B cell (primary cell): ENCODE data around the gene CNTNAP2. TPM values are rescaled to one million over a fixed set of nuclear protein-coding genes. Genes with fewer than 3 reads are reported as not detected.

Source experiments
- ATAC-seq: fragments of 200-7000 bp; cut with Tn5 transposase; one replicate; pipeline ENCODE4 v1.10.0; 2021; ENCODE audit warnings: low read depth, mild to moderate bottlenecking, moderate number of reproducible peaks, moderate library complexity
- CTCF ChIA-PET: fragments of 350-600 bp; sonication (Branson Sonifier 250); formaldehyde crosslinking; loops from one replicate; lab custom pipeline; 2021; ENCODE audit warnings: antibody characterized with exemption, inconsistent platforms; lab: Charles Lee
- POLR2A ChIA-PET: fragments of 350-600 bp; sonication (Branson Sonifier 250); formaldehyde crosslinking; loops from one replicate; lab custom pipeline; 2021; ENCODE audit warnings: antibody characterized with exemption; lab: Charles Lee
- DNase-seq: peaks from one replicate; pipeline ENCODE4 v3.0.0; 2013
- H2AFZ ChIP-seq: 2 replicates; pipeline ENCODE4 v1.6.1; 2012; ENCODE audit warnings: mild to moderate bottlenecking, low read depth, low read length; ENCODE audit not compliant: insufficient read depth, poor library complexity, severe bottlenecking
- H3K27ac ChIP-seq, 2 donors: 1 replicate in 1 of 2; 2 replicates in 1 of 2; pipeline ENCODE4 v1.5.1; 2012 to 2013; ENCODE audit warnings: low read length in 2 of 2, mild to moderate bottlenecking in 2 of 2, moderate library complexity in 1 of 2
- H3K27me3 ChIP-seq, 4 experiments: fragments of 200-600 bp in 1 of 4; sonication (generic) in 1 of 4; replicated peaks in 1 of 4; 1 replicate in 2 of 4; 2 replicates in 2 of 4; pipeline versions ENCODE4 v1.6.1 to v1.7.0; 2013 to 2016; ENCODE audit warnings: low read length in 3 of 4, mild to moderate bottlenecking in 2 of 4, mixed read lengths in 1 of 4, moderate library complexity in 1 of 4; ENCODE audit not compliant: insufficient read depth in 4 of 4, control insufficient read depth in 3 of 4; ENCODE audit errors: control extremely low read depth in 1 of 4
- H3K36me3 ChIP-seq, 2 experiments: replicated peaks in 1 of 2; 1 replicate in 1 of 2; 2 replicates in 1 of 2; pipeline versions ENCODE4 v1.6.1 to v1.7.1; 2013; ENCODE audit warnings: low read length in 1 of 2; ENCODE audit not compliant: insufficient read depth in 2 of 2, control insufficient read depth in 1 of 2; ENCODE audit errors: control extremely low read depth in 1 of 2, extremely low read depth in 1 of 2
- H3K4me1 ChIP-seq, 2 donors: fragments of 200-600 bp in 1 of 2; sonication (generic) in 1 of 2; 1 replicate in 1 of 2; 2 replicates in 1 of 2; pipeline versions ENCODE4 v1.5.1 to v1.6.1; 2013 to 2017; ENCODE audit warnings: low read length in 2 of 2; ENCODE audit not compliant: control insufficient read depth in 2 of 2, insufficient read depth in 2 of 2
- H3K4me2 ChIP-seq: replicated peaks from 2 replicates; pipeline ENCODE3; 2012; ENCODE audit warnings: mild to moderate bottlenecking, low read depth, low read length; ENCODE audit not compliant: poor library complexity, severe bottlenecking
- H3K4me3 ChIP-seq, 5 experiments: fragments of 200-600 bp in 1 of 5; sonication (generic) in 1 of 5; 1 replicate in 3 of 5; 2 replicates in 2 of 5; pipeline versions ENCODE4 v1.5.1 to v1.7.0; 2011 to 2016; ENCODE audit warnings: low read length in 4 of 5, mild to moderate bottlenecking in 4 of 5, low read depth in 2 of 5, control low read depth in 1 of 5, moderate library complexity in 1 of 5; ENCODE audit not compliant: insufficient read depth in 1 of 5; ENCODE audit errors: control extremely low read depth in 1 of 5, extremely low read depth in 1 of 5
- H3K79me2 ChIP-seq: fragments of 200-600 bp; sonication (generic); one replicate; pipeline ENCODE4 v1.6.0; 2016; ENCODE audit warnings: low read length; ENCODE audit not compliant: control insufficient read depth, insufficient read depth
- H3K9ac ChIP-seq: fragments of 200-600 bp; sonication (generic); 2 replicates; pipeline ENCODE4 v1.6.1; 2017; ENCODE audit warnings: mild to moderate bottlenecking, low read length, moderate library complexity
- H3K9me3 ChIP-seq, 3 donors: one replicate each; pipeline versions ENCODE4 v1.6.1 to v1.7.1; 2013; ENCODE audit warnings: low read length in 2 of 3; ENCODE audit not compliant: control insufficient read depth in 2 of 3, insufficient read depth in 1 of 3; ENCODE audit errors: control extremely low read depth in 1 of 3
- H4K20me1 ChIP-seq: 2 replicates; pipeline ENCODE4 v1.6.0; 2012; ENCODE audit warnings: mild to moderate bottlenecking, low read length; ENCODE audit not compliant: insufficient read depth, control insufficient read depth, poor library complexity, severe bottlenecking
- H3K27ac Mint-ChIP-seq: one replicate; pipeline ENCODE4 v1.8.0; 2021; ENCODE audit warnings: mixed read lengths
- H3K27me3 Mint-ChIP-seq: one replicate; pipeline ENCODE4 v1.8.0; 2021; ENCODE audit warnings: mixed read lengths
- H3K4me1 Mint-ChIP-seq: one replicate; pipeline ENCODE4 v1.8.0; 2021; ENCODE audit warnings: mixed read lengths
- H3K4me3 Mint-ChIP-seq: one replicate; pipeline ENCODE4 v1.8.0; 2021; ENCODE audit warnings: mixed read lengths
- H3K9me3 Mint-ChIP-seq: one replicate; pipeline ENCODE4 v1.8.0; 2022; ENCODE audit warnings: mixed read lengths; ENCODE audit not compliant: insufficient read depth
- CTCF ChIP-seq: fragments of 200-600 bp; IDR thresholded peaks from one replicate; pipeline ENCODE4 v1.8.0; 2022; ENCODE audit warnings: antibody characterized with exemption, mild to moderate bottlenecking
- EZH2 ChIP-seq: IDR thresholded peaks from 2 replicates; pipeline ENCODE4 v1.6.1; 2012; ENCODE audit warnings: borderline replicate concordance, low read depth, mild to moderate bottlenecking, moderate library complexity, low read length; ENCODE audit not compliant: insufficient read depth, poor library complexity, severe bottlenecking
- whole genome bisulfite sequencing: methylation state at CpG from one replicate; pipeline ENCODE4 v1.1.5; 2013; ENCODE audit warnings: missing lambda C conversion rate; ENCODE audit not compliant: insufficient coverage; 5-methylcytosine and 5-hydroxymethylcytosine counted together
- intact Hi-C: fragments of 100-400 bp; cut with micrococcal nuclease; formaldehyde crosslinking; loops from one replicate; pipeline ENCODE4 v1.10.0; 2022
- polyA plus RNA-seq: library from polyadenylated mRNA; depleted of rRNA; stranded (reverse); fragments of >200 nt; gene quantifications from 2 replicates; pipeline ENCODE4 v1.2.3, GENCODE V29; 2012
- total RNA-seq, 2 donors: library from RNA; stranded (reverse); fragments of 120-200 nt in 1 of 2; gene quantifications; 1 replicate in 1 of 2; 2 replicates in 1 of 2; pipeline versions ENCODE4 v1.2.3 to v1.2.4, GENCODE V29; 2013 to 2022

The CNTNAP2 gene
- total and polyA plus RNA-seq, 2 donors (not counting 1 experiment from before 2014, with no cell fraction given): 7.4 to 16.6 TPM

- Histone ChIP-seq H3K4me3 (no peak overlapping the region), H3K27ac (no peak overlapping the region), H3K27me3 (no peaks in the 10 kb centered on the region), H3K9ac (no peak overlapping the region), H3K4me2 (no peak overlapping the region), H3K79me2 (no peaks in the 10 kb centered on the region), H4K20me1 (no peaks in the 10 kb centered on the region), H3K4me1 (no peaks in the 10 kb centered on the region), H3K36me3 (no peaks in the 10 kb centered on the region), H3K9me3 (peaks cover 0 to 6% (median 0%) of the 10 kb centered on the region in 3 donors), H2AFZ (no peak overlapping the region)
- no peak for ATAC-seq
- Mint-ChIP-seq H3K27ac (no peak overlapping the region), H3K27me3 (no peaks in the 10 kb centered on the region), H3K4me3 (no peak overlapping the region), H3K9me3 (peaks cover 4% of the 10 kb centered on the region), H3K4me1 (no peaks in the 10 kb centered on the region)
- TF ChIP-seq CTCF (no peak), EZH2 (no peak)
- ChIA-PET CTCF (no interaction called here), POLR2A (no interaction called here)
- 94% methylated on average over 6 of the region's 6 CpGs for WGBS
- intact Hi-C loops: no loop called here
- DNase-seq: no peak
Measured at GRCh38 chr7:147639037-147639436, 1522.4 kb downstream of the CNTNAP2 start.

- no CpG with 5 or more reads among the region's 3 CpGs for WGBS
Measured at GRCh38 chr7:147639751-147640150, 1523.2 kb downstream of the CNTNAP2 start.

More at GRCh38 chr7:147639751-147640150, 1523.2 kb downstream of the CNTNAP2 start:
- TF ChIP-seq CTCF (no peak), EZH2 (no peak)
- H3K4me3 ChIP-seq: no peak overlapping the region
- no peak overlapping the region for H2AFZ ChIP-seq
- H4K20me1 ChIP-seq: no peaks in the 10 kb centered on the region
- Mint-ChIP-seq H3K9me3 (peaks cover 4% of the 10 kb centered on the region), H3K27ac (no peak overlapping the region), H3K27me3 (no peaks in the 10 kb centered on the region), H3K4me3 (no peak overlapping the region), H3K4me1 (no peaks in the 10 kb centered on the region)
- H3K9me3 ChIP-seq: peaks cover 0 to 6% (median 0%) of the 10 kb centered on the region in 3 donors
- H3K79me2 ChIP-seq: no peaks in the 10 kb centered on the region
- intact Hi-C loops: no loop called here
- H3K9ac ChIP-seq: no peak overlapping the region
- CTCF ChIA-PET: no interaction called here
- H3K36me3 ChIP-seq: no peaks in the 10 kb centered on the region
- no peak overlapping the region for H3K27ac ChIP-seq
- no peaks in the 10 kb centered on the region for H3K4me1 ChIP-seq
- H3K4me2 ChIP-seq: no peak overlapping the region
- POLR2A ChIA-PET: no interaction called here
- H3K27me3 ChIP-seq: no peaks in the 10 kb centered on the region
- ATAC-seq (no peak), DNase-seq (no peak)
